Activated gamma-delta T cell treated with anti-CD3 and anti-CD28 coated beads, Interleukin-2, amount 50 U/mL, for 16 hours (primary cell): ENCODE measurements around the gene MYL10.
"Not testable (repeated sequence)": the region's sequence is repeated elsewhere in the genome, so short reads cannot be mapped to it uniquely, and the experiment has no call there.

Source experiments
- DNase-seq: peaks from one replicate; pipeline ENCODE4 v3.0.0-alpha.2; 2020; ENCODE audit warnings: low read depth

The MYL10 gene

GRCh38 chr7:101618207-101618839 lies 10.8 kb downstream of the MYL10 start:
- DNase-seq = no peak

GRCh38 chr7:101617451-101618206 lies 11.5 kb downstream of the MYL10 start:
- DNase-seq = no peak

- no peak for DNase-seq
Observed at GRCh38 chr7:101615446-101615845, 13.7 kb downstream of the MYL10 start.

GRCh38 chr7:101614939-101615302 lies 14.2 kb downstream of the MYL10 start:
- DNase-seq = no peak

GRCh38 chr7:101614098-101614938 lies 14.8 kb downstream of the MYL10 start:
- DNase-seq = no peak

- DNase-seq = no peak
Observed at GRCh38 chr7:101612885-101613515, 16.1 kb downstream of the MYL10 start.

GRCh38 chr7:101608772-101609713 lies 20.1 kb downstream of the MYL10 start:
- DNase-seq = no peak

- no peak for DNase-seq
Observed at GRCh38 chr7:101606498-101606923, 22.6 kb downstream of the MYL10 start.

- no peak for DNase-seq
Observed at GRCh38 chr7:101605611-101606497, 23.2 kb downstream of the MYL10 start.

GRCh38 chr7:101604934-101605332 lies 24.2 kb downstream of the MYL10 start:
- DNase-seq = not testable (repeated sequence)

GRCh38 chr7:101604331-101604933 lies 24.7 kb downstream of the MYL10 start:
- DNase-seq = no peak

- DNase-seq = peak; percentile 51
Observed at GRCh38 chr7:101602484-101603241, 26.4 kb downstream of the MYL10 start.

- no peak for DNase-seq
Observed at GRCh38 chr7:101602082-101602481, 27.0 kb downstream of the MYL10 start.

GRCh38 chr7:101599787-101600186 lies 29.3 kb downstream of the MYL10 start:
- no peak for DNase-seq

- no peak for DNase-seq
Observed at GRCh38 chr7:101598986-101599771, 29.9 kb downstream of the MYL10 start.

- no peak for DNase-seq
Observed at GRCh38 chr7:101598422-101598985, 30.6 kb downstream of the MYL10 start.

GRCh38 chr7:101597941-101598340 lies 31.2 kb downstream of the MYL10 start:
- no peak for DNase-seq

GRCh38 chr7:101596898-101597297 lies 32.2 kb downstream of the MYL10 start:
- no peak for DNase-seq
